ENCODE results near the gene PASD1. TPM values are rescaled to one million over a fixed set of nuclear protein-coding genes. Genes with fewer than 3 reads are reported as not detected.

The PASD1 gene
- total RNA-seq, 1 donor from 2014 or later = not detected

DNA sequence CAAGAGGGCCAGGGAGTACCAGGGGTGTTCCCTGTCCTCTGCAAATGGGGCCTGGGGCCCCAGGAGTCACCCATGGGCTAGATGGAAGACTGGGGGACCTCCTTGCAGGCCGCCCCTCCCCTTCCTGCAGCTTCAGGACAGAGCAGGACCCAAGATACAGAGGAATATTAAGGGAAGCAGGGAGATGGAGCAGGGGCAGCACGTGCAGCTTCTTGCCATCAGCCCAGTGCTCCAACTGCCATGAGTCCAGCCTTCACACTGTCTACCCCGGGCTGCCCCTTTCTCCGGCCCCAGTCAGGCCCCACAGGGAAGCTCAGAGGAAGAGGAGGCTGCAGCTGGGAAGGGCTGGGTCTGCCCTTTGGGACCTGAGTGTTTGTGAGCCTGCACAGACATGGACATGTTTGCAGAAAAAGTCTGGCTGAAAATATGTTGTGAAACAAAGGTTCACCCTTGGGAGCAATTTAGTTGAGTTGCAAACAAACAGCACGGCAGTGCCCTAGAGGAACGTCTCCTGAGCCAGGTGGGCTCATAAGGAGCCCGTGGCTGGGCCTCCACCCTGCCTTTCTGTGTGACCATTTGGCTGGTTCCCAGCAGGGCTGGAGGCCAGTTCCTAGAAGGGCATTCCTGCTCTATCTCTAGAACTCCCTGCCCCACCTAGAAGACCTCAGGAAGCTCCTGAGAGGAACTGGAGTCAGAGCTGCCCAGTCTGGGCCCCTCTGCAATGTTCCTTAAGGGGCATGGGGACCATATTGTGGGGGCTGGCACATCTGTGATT lies 161.3 kb downstream of the PASD1 start:
- no peak overlapping the region for H3K4me3 Mint-ChIP-seq (ENCODE audit: unreplicated experiment)
- TF ChIP-seq, protein P1, sequence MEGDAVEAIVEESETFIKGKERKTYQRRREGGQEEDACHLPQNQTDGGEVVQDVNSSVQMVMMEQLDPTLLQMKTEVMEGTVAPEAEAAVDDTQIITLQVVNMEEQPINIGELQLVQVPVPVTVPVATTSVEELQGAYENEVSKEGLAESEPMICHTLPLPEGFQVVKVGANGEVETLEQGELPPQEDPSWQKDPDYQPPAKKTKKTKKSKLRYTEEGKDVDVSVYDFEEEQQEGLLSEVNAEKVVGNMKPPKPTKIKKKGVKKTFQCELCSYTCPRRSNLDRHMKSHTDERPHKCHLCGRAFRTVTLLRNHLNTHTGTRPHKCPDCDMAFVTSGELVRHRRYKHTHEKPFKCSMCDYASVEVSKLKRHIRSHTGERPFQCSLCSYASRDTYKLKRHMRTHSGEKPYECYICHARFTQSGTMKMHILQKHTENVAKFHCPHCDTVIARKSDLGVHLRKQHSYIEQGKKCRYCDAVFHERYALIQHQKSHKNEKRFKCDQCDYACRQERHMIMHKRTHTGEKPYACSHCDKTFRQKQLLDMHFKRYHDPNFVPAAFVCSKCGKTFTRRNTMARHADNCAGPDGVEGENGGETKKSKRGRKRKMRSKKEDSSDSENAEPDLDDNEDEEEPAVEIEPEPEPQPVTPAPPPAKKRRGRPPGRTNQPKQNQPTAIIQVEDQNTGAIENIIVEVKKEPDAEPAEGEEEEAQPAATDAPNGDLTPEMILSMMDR (IDR thresholded peaks at IDR 0.05; ENCODE audit: partially characterized antibody, unreplicated experiment) = no peak
- no peaks in the 10 kb centered on the region for H3K36me3 Mint-ChIP-seq (ENCODE audit: unreplicated experiment)
- no peaks in the 10 kb centered on the region for H3K4me1 Mint-ChIP-seq (ENCODE audit: low read depth, unreplicated experiment)
- H3K27me3 Mint-ChIP-seq (ENCODE audit: unreplicated experiment) = peaks cover 2% of the 10 kb centered on the region
- H3K9me3 Mint-ChIP-seq (ENCODE audit: unreplicated experiment) = peaks cover 1% of the 10 kb centered on the region
- DNase-seq = no peak
- no peak overlapping the region for H3K27ac Mint-ChIP-seq (ENCODE audit: unreplicated experiment)

DNA sequence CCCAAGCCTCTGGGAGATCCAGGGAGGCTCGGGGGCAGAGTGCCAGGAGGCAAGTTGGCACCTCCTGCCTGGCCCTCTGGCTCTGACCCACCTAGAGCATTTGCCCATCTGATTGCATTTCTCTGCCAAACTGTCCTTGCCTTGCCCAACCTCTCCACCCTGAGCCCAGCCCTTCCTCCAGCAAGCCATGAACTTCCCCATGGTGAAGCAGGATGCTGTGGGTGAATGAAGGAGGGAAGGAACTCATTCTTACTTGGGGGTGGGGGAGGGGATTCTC lies 161.8 kb downstream of the PASD1 start:
- Mint-ChIP-seq H3K27me3 (ENCODE audit: unreplicated experiment) (peaks cover 2% of the 10 kb centered on the region), H3K9me3 (ENCODE audit: unreplicated experiment) (peaks cover 1% of the 10 kb centered on the region), H3K27ac (ENCODE audit: unreplicated experiment) (no peak overlapping the region)

More for the DNA sequence above, 161.8 kb downstream of the PASD1 start:
- TF ChIP-seq, protein P1 (IDR thresholded peaks at IDR 0.05; ENCODE audit: partially characterized antibody, unreplicated experiment) = no peak
- H3K4me1 Mint-ChIP-seq (ENCODE audit: low read depth, unreplicated experiment) = no peaks in the 10 kb centered on the region
- DNase-seq = no peak
- H3K36me3 Mint-ChIP-seq (ENCODE audit: unreplicated experiment) = no peaks in the 10 kb centered on the region
- H3K4me3 Mint-ChIP-seq (ENCODE audit: unreplicated experiment) = no peak overlapping the region

Other genes starting within 250 kb of the PASD1 start
- 28.7 TPM for gene VMA21, start 166.5 kb upstream of the PASD1 start, total RNA-seq (ENCODE audit: unreplicated experiment)
- gene PRRG3, start 131.8 kb downstream of the PASD1 start, total RNA-seq (ENCODE audit: unreplicated experiment) = 2.0 TPM
- gene FATE1, start 152.4 kb downstream of the PASD1 start, total RNA-seq (ENCODE audit: unreplicated experiment) = not detected
- not detected for gene CNGA2, start 171.1 kb downstream of the PASD1 start, total RNA-seq (ENCODE audit: unreplicated experiment)

Measured in glutamatergic neuron (in vitro differentiated cells).